Spleen (tissue), 11 donors: Measurements from ENCODE around the gene PRKCA. TPM values are rescaled to one million over a fixed set of nuclear protein-coding genes. Genes with fewer than 3 reads are reported as not detected.

Experiments used
- DNase-seq: peaks from one replicate; pipeline ENCODE4 v3.0.0-alpha.2; 2020
- H3K27ac ChIP-seq, 8 donors: fragments of 200-600 bp; sonication (generic) in 7 of 8; 1 replicate in 4 of 8; 2 replicates in 4 of 8; pipeline versions ENCODE4 v1.5.0 to v1.8.0; 2016 to 2021; ENCODE audit warnings: inconsistent platforms in 4 of 8, mild to moderate bottlenecking in 4 of 8, moderate library complexity in 1 of 8
- H3K27me3 ChIP-seq, 7 donors: fragments of 200-600 bp; sonication (generic) in 6 of 7; replicated peaks in 1 of 7; 1 replicate in 4 of 7; 2 replicates in 3 of 7; pipeline versions ENCODE4 v1.5.0 to v1.8.0; 2016 to 2021; ENCODE audit warnings: inconsistent platforms in 3 of 7, mild to moderate bottlenecking in 1 of 7
- H3K36me3 ChIP-seq, 6 donors: fragments of 200-600 bp; sonication (generic) in 5 of 6; 1 replicate in 4 of 6; 2 replicates in 2 of 6; pipeline versions ENCODE4 v1.5.0 to v1.8.0; 2016 to 2021; ENCODE audit warnings: inconsistent platforms in 2 of 6
- H3K4me1 ChIP-seq, 6 donors: fragments of 200-600 bp; sonication (generic) in 5 of 6; 1 replicate in 3 of 6; 2 replicates in 3 of 6; pipeline versions ENCODE4 v1.5.0 to v1.8.0; 2016 to 2021; ENCODE audit warnings: inconsistent platforms in 3 of 6
- H3K4me3 ChIP-seq, 8 donors: fragments of 200-600 bp; sonication (generic) in 7 of 8; 1 replicate in 4 of 8; 2 replicates in 4 of 8; pipeline versions ENCODE4 v1.5.0 to v1.8.0; 2016 to 2021; ENCODE audit warnings: inconsistent platforms in 4 of 8, mild to moderate bottlenecking in 4 of 8, moderate library complexity in 2 of 8
- H3K9me3 ChIP-seq, 8 donors: fragments of 200-600 bp; sonication (generic) in 7 of 8; 1 replicate in 4 of 8; 2 replicates in 4 of 8; pipeline versions ENCODE4 v1.5.0 to v1.8.0; 2016 to 2021; ENCODE audit warnings: inconsistent platforms in 4 of 8
- POLR2A ChIP-seq, 3 donors: fragments of 450-650 bp; IDR thresholded peaks; one replicate each; pipeline ENCODE4 v1.5.1; 2017; ENCODE audit warnings: antibody characterized with exemption in 3 of 3, mild to moderate bottlenecking in 1 of 3
- POLR2AphosphoS5 ChIP-seq, 3 donors: sonication (generic); formaldehyde crosslinking; IDR thresholded peaks; one replicate each; pipeline ENCODE4 v1.5.1; 2017; ENCODE audit warnings: antibody characterized with exemption in 3 of 3
- WGBS, 5 donors: extraction: QIAGEN DNeasy Blood & Tissue Kit in 3 of 5; methylation state at CpG; one replicate each; pipeline versions ENCODE4 v1.1.5 to v1.1.7; 2013 to 2018; 5-methylcytosine and 5-hydroxymethylcytosine counted together
- intact Hi-C: fragments of 100-400 bp; cut with DNase I; formaldehyde crosslinking; loops from one replicate; pipeline ENCODE4 v1.15.0; 2023; ENCODE audit warnings: low total_unique reads
- polyA plus RNA-seq, 3 donors: library from polyadenylated mRNA; stranded (reverse); fragments of 200-250 nt; gene quantifications; one replicate each; pipeline ENCODE4 v1.2.1, GENCODE V29; 2013
- total RNA-seq, 7 donors: library from RNA; depleted of rRNA in 3 of 7; stranded (reverse); fragments of >200 nt in 3 of 7; fragmentation: NEBNext Ultra II Directional in 4 of 7; extraction: Animal tissue kit (Norgen Biotek cat#: 25700) in 4 of 7; gene quantifications; one replicate each; pipeline versions ENCODE4 v1.1.0 to v1.2.1, GENCODE V29; 2016 to 2021
- TF ChIP-seq, protein P1 (sequence below), 11 experiments: fragments of 200-600 bp in 7 of 11; fragments of 450-650 bp in 4 of 11; sonication (generic) in 4 of 11; IDR thresholded peaks in 8 of 11; conservative IDR thresholded peaks in 3 of 11; 1 replicate in 7 of 11; 2 replicates in 4 of 11; pipeline versions ENCODE4 v1.4.0 to v1.8.0; 2016 to 2021; ENCODE audit warnings: antibody characterized with exemption in 11 of 11, inconsistent platforms in 4 of 11, mild to moderate bottlenecking in 1 of 11
- donor health status: healthy with polysubstance abuse.
- donor health status: DM: no; HTN: no; CAD: no; lungs with moderate emphysema.
- donor health status: DM: no; HTN: no; CAD: no.
- donor health status: Bipolar disorder and iron deficiency.
- donor health status: healthy.
- donor health status: DM: no; HTN: no; CAD: no.
- donor health status: DM: yes; HTN: yes; CAD: no.

Gene PRKCA
- total and polyA plus RNA-seq, 10 donors = 1.7 to 59.7 (median 31.2) TPM

- no peak overlapping the region for H3K27ac ChIP-seq
- H3K4me1 ChIP-seq = peaks cover 0 to 6% (median 0%) of the 10 kb centered on the region in 6 donors
- WGBS, 5 donors = 84 to 89% (median 87%) methylated on average over 9 of the region's 9 CpGs
- H3K27me3 ChIP-seq = peaks cover 0 to 65% (median 19%) of the 10 kb centered on the region in 7 donors
- TF ChIP-seq POLR2A (IDR thresholded peaks at IDR 0.05) = no peak
- TF ChIP-seq POLR2AphosphoS5 (IDR thresholded peaks at IDR 0.05) = no peak
- TF ChIP-seq, protein P1, sequence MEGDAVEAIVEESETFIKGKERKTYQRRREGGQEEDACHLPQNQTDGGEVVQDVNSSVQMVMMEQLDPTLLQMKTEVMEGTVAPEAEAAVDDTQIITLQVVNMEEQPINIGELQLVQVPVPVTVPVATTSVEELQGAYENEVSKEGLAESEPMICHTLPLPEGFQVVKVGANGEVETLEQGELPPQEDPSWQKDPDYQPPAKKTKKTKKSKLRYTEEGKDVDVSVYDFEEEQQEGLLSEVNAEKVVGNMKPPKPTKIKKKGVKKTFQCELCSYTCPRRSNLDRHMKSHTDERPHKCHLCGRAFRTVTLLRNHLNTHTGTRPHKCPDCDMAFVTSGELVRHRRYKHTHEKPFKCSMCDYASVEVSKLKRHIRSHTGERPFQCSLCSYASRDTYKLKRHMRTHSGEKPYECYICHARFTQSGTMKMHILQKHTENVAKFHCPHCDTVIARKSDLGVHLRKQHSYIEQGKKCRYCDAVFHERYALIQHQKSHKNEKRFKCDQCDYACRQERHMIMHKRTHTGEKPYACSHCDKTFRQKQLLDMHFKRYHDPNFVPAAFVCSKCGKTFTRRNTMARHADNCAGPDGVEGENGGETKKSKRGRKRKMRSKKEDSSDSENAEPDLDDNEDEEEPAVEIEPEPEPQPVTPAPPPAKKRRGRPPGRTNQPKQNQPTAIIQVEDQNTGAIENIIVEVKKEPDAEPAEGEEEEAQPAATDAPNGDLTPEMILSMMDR (IDR thresholded peaks at IDR 0.05 in 8 of 11, conservative IDR thresholded peaks at IDR 0.05 in 3 of 11) = no peak
- no peak overlapping the region for H3K4me3 ChIP-seq
- no peaks in the 10 kb centered on the region for H3K36me3 ChIP-seq
- no peak for DNase-seq
- no peaks in the 10 kb centered on the region for H3K9me3 ChIP-seq
- intact Hi-C loops = no loop called here
Measured at GRCh38 chr17:66839616-66840015, 537.2 kb downstream of the PRKCA start.

- Histone ChIP-seq H3K27me3 (peaks cover 0 to 60% (median 14%) of the 10 kb centered on the region in 7 donors), H3K36me3 (no peaks in the 10 kb centered on the region), H3K4me3 (no peak overlapping the region), H3K9me3 (no peaks in the 10 kb centered on the region), H3K27ac (no peak overlapping the region), H3K4me1 (peaks cover 0 to 3% (median 0%) of the 10 kb centered on the region in 6 donors)
- no peak for DNase-seq
- intact Hi-C loops = no loop called here
- WGBS, 5 donors = 61 to 77% (median 73%) methylated on average over 8 to 10 of the region's 10 CpGs
- TF ChIP-seq POLR2AphosphoS5 (IDR thresholded peaks at IDR 0.05) (no peak), POLR2A (IDR thresholded peaks at IDR 0.05) (no peak)
- TF ChIP-seq, protein P1 (IDR thresholded peaks at IDR 0.05 in 8 of 11, conservative IDR thresholded peaks at IDR 0.05 in 3 of 11) = no peak
Measured at GRCh38 chr17:66840061-66840460, 537.6 kb downstream of the PRKCA start.

- Histone ChIP-seq H3K27ac (no peak overlapping the region), H3K4me3 (no peak overlapping the region), H3K4me1 (no peaks in the 10 kb centered on the region), H3K27me3 (peaks cover 0 to 48% (median 1%) of the 10 kb centered on the region in 7 donors), H3K9me3 (peaks cover 0 to 3% (median 0%) of the 10 kb centered on the region in 8 donors), H3K36me3 (no peaks in the 10 kb centered on the region)
- intact Hi-C loops = no loop called here
- TF ChIP-seq, protein P1 (IDR thresholded peaks at IDR 0.05 in 8 of 11, conservative IDR thresholded peaks at IDR 0.05 in 3 of 11) = no peak
- no peak for TF ChIP-seq POLR2AphosphoS5 (IDR thresholded peaks at IDR 0.05)
- TF ChIP-seq POLR2A (IDR thresholded peaks at IDR 0.05) = no peak
- 36 to 79% (median 42%) methylated on average over 4 of the region's 4 CpGs for WGBS, 5 donors
- DNase-seq = no peak
Measured at GRCh38 chr17:66841328-66841727, 538.9 kb downstream of the PRKCA start.

- no peak for DNase-seq
- peaks cover 0 to 44% (median 0%) of the 10 kb centered on the region in 7 donors for H3K27me3 ChIP-seq
- H3K27ac ChIP-seq = no peak overlapping the region
- TF ChIP-seq POLR2AphosphoS5 (IDR thresholded peaks at IDR 0.05) (no peak), POLR2A (IDR thresholded peaks at IDR 0.05) (no peak)
- TF ChIP-seq, protein P1 (IDR thresholded peaks at IDR 0.05 in 8 of 11, conservative IDR thresholded peaks at IDR 0.05 in 3 of 11) = no peak
- H3K36me3 ChIP-seq = no peaks in the 10 kb centered on the region
- no peaks in the 10 kb centered on the region for H3K4me1 ChIP-seq
- peaks cover 0 to 6% (median 0%) of the 10 kb centered on the region in 8 donors for H3K9me3 ChIP-seq
- 55 to 76% (median 71%) methylated on average over 3 to 4 of the region's 4 CpGs for WGBS, 5 donors
- intact Hi-C loops = no loop called here
- no peak overlapping the region for H3K4me3 ChIP-seq
Measured at GRCh38 chr17:66841744-66842143, 539.3 kb downstream of the PRKCA start.
